ENCODE data around the gene OR2T3.
"Not testable (repeated sequence)": the region's sequence is repeated elsewhere in the genome, so short reads cannot be mapped to it uniquely, and the experiment has no call there.

DNA sequence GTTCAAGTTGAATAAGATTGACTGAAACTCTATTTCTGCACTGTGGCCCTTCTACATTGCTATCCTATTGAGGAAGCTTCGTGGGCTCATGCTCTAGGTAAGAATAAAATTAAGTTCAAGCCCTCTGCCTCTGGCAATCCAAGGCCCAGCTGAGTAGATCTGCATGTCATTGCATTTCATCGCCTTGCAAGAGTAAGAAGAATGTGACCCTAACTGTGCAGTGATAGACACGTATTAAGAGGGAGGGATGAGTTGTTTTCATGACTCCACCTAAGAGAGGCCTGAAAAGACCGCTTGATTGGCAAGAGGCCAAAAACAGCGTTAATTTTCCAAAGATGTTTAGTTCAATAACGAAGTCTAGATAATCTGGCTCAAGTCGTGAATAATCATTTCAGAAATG is 14.0 kb upstream of the OR2T3 start:
- TF ChIP-seq EP300 (IDR thresholded peaks at IDR 0.05) = not testable (repeated sequence)
- TF ChIP-seq, protein P1, sequence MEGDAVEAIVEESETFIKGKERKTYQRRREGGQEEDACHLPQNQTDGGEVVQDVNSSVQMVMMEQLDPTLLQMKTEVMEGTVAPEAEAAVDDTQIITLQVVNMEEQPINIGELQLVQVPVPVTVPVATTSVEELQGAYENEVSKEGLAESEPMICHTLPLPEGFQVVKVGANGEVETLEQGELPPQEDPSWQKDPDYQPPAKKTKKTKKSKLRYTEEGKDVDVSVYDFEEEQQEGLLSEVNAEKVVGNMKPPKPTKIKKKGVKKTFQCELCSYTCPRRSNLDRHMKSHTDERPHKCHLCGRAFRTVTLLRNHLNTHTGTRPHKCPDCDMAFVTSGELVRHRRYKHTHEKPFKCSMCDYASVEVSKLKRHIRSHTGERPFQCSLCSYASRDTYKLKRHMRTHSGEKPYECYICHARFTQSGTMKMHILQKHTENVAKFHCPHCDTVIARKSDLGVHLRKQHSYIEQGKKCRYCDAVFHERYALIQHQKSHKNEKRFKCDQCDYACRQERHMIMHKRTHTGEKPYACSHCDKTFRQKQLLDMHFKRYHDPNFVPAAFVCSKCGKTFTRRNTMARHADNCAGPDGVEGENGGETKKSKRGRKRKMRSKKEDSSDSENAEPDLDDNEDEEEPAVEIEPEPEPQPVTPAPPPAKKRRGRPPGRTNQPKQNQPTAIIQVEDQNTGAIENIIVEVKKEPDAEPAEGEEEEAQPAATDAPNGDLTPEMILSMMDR (IDR thresholded peaks at IDR 0.05) = not testable (repeated sequence)
